Measurements from ENCODE around the gene GAB3. TPM values are rescaled to one million over a fixed set of nuclear protein-coding genes. Genes with fewer than 3 reads are reported as not detected.

The GAB3 gene
- total RNA-seq, 2 experiments from 2014 or later, result 20.0 to 26.6 TPM

GRCh38 chrX:154739952-154740465 lies 10.9 kb downstream of the GAB3 start:
- DNase-seq, result no peak
- Mint-ChIP-seq H3K9me3 (ENCODE audit: low read depth) (no peaks in the 10 kb centered on the region), H3K27me3 (no peaks in the 10 kb centered on the region), H3K36me3 (peaks cover 47% of the 10 kb centered on the region), H3K27ac (peak overlapping the region; percentile 77), H3K4me3 (peak overlapping the region; percentile 9), H3K4me1 (peaks cover 77% of the 10 kb centered on the region)
- ATAC-seq, result no peak
- CTCF ChIA-PET, result interaction anchor here (1.1 kb wide), 1 partner anchor 9 kb away, joined by 4 read pairs; no protein-coding TSS in a partner anchor

GRCh38 chrX:154738011-154738738 lies 12.7 kb downstream of the GAB3 start:
- H3K27ac Mint-ChIP-seq, result peak overlapping the region; percentile 99
- H3K4me3 Mint-ChIP-seq, result peak overlapping the region; percentile 49
- H3K9me3 Mint-ChIP-seq (ENCODE audit: low read depth), result no peaks in the 10 kb centered on the region
- peaks cover 85% of the 10 kb centered on the region for H3K4me1 Mint-ChIP-seq
- peak; percentile 55 for ATAC-seq
- CTCF ChIA-PET, result interaction anchor here (1.1 to 10.2 kb wide), 4 partner anchors 10 to 20 kb away, joined by 8 to 93 read pairs (median 18); partner anchors contain the start of gene GAB3
- peak; percentile 60 for DNase-seq
- no peaks in the 10 kb centered on the region for H3K27me3 Mint-ChIP-seq
- H3K36me3 Mint-ChIP-seq, result peaks cover 39% of the 10 kb centered on the region

- Mint-ChIP-seq H3K27me3 (no peaks in the 10 kb centered on the region), H3K36me3 (peaks cover 34% of the 10 kb centered on the region), H3K4me1 (peaks cover 88% of the 10 kb centered on the region), H3K9me3 (ENCODE audit: low read depth) (no peaks in the 10 kb centered on the region), H3K27ac (peak overlapping the region; percentile 99), H3K4me3 (peak overlapping the region; percentile 33)
- no peak for DNase-seq
- ATAC-seq, result no peak
- CTCF ChIA-PET, result interaction anchor here (2.0 to 10.2 kb wide), 3 partner anchors 12 to 19 kb away, joined by 11 to 93 read pairs (median 26); partner anchors contain the start of gene GAB3
Measured at GRCh38 chrX:154737136-154737535, 13.7 kb downstream of the GAB3 start.

- H3K4me3 Mint-ChIP-seq, result peak overlapping the region; percentile 74
- H3K9me3 Mint-ChIP-seq (ENCODE audit: low read depth), result no peaks in the 10 kb centered on the region
- CTCF ChIA-PET, result interaction anchor here (4.2 to 10.2 kb wide), 2 partner anchors 13 to 17 kb away, joined by 26 to 93 read pairs; partner anchors contain the start of gene GAB3
- ATAC-seq (no peak), DNase-seq (no peak)
- H3K27ac Mint-ChIP-seq, result peak overlapping the region; percentile 99
- H3K4me1 Mint-ChIP-seq, result peaks cover 90% of the 10 kb centered on the region
- H3K36me3 Mint-ChIP-seq, result peaks cover 35% of the 10 kb centered on the region
- H3K27me3 Mint-ChIP-seq, result no peaks in the 10 kb centered on the region
Measured at GRCh38 chrX:154735695-154736393, 15.0 kb downstream of the GAB3 start.

GRCh38 chrX:154734061-154734781 lies 16.7 kb downstream of the GAB3 start:
- peaks cover 95% of the 10 kb centered on the region for H3K4me1 Mint-ChIP-seq
- DNase-seq, result peak; percentile 63
- peak overlapping the region; percentile 74 for H3K4me3 Mint-ChIP-seq
- no peaks in the 10 kb centered on the region for H3K27me3 Mint-ChIP-seq
- peak; percentile 62 for ATAC-seq
- CTCF ChIA-PET, result interaction anchor here (0.7 to 10.2 kb wide), 5 partner anchors 9 to 72 kb away, joined by 3 to 93 read pairs (median 3); partner anchors contain the start of gene GAB3
- H3K27ac Mint-ChIP-seq, result peak overlapping the region; percentile 99
- H3K9me3 Mint-ChIP-seq (ENCODE audit: low read depth), result no peaks in the 10 kb centered on the region
- H3K36me3 Mint-ChIP-seq, result peaks cover 36% of the 10 kb centered on the region

- Mint-ChIP-seq H3K9me3 (ENCODE audit: low read depth) (no peaks in the 10 kb centered on the region), H3K27ac (peak overlapping the region; percentile 99), H3K4me3 (peak overlapping the region; percentile 74), H3K36me3 (peaks cover 39% of the 10 kb centered on the region), H3K27me3 (no peaks in the 10 kb centered on the region), H3K4me1 (peaks cover 96% of the 10 kb centered on the region)
- DNase-seq (no peak), ATAC-seq (peak; percentile 15)
- CTCF ChIA-PET, result interaction anchor here (10.2 kb wide), 1 partner anchor 16 kb away, joined by 93 read pairs; the partner anchor contains the start of gene GAB3
Measured at GRCh38 chrX:154733066-154733425, 17.8 kb downstream of the GAB3 start.

- Mint-ChIP-seq H3K4me3 (peak overlapping the region; percentile 74), H3K9me3 (ENCODE audit: low read depth) (no peaks in the 10 kb centered on the region), H3K4me1 (peaks cover 98% of the 10 kb centered on the region), H3K36me3 (peaks cover 38% of the 10 kb centered on the region), H3K27ac (peak overlapping the region; percentile 99), H3K27me3 (no peaks in the 10 kb centered on the region)
- peak; percentile 63 for DNase-seq
- CTCF ChIA-PET, result interaction anchor here (1.1 to 10.2 kb wide), 5 partner anchors 10 to 20 kb away, joined by 3 to 93 read pairs (median 4); partner anchors contain the start of gene GAB3
- ATAC-seq, result peak; percentile 16
Measured at GRCh38 chrX:154732421-154733065, 18.3 kb downstream of the GAB3 start.

GRCh38 chrX:154731881-154732280 lies 19.0 kb downstream of the GAB3 start:
- ATAC-seq (peak; percentile 27), DNase-seq (no peak)
- no peaks in the 10 kb centered on the region for H3K9me3 Mint-ChIP-seq (ENCODE audit: low read depth)
- H3K4me1 Mint-ChIP-seq, result peaks cover 98% of the 10 kb centered on the region
- peak overlapping the region; percentile 65 for H3K4me3 Mint-ChIP-seq
- peaks cover 38% of the 10 kb centered on the region for H3K36me3 Mint-ChIP-seq
- CTCF ChIA-PET, result interaction anchor here (1.1 to 10.2 kb wide), 5 partner anchors 11 to 19 kb away, joined by 3 to 93 read pairs (median 4); partner anchors contain the start of gene GAB3
- H3K27me3 Mint-ChIP-seq, result no peaks in the 10 kb centered on the region
- H3K27ac Mint-ChIP-seq, result peak overlapping the region; percentile 99

- Mint-ChIP-seq H3K27me3 (no peaks in the 10 kb centered on the region), H3K27ac (peak overlapping the region; percentile 99), H3K4me1 (peaks cover 98% of the 10 kb centered on the region), H3K9me3 (ENCODE audit: low read depth) (no peaks in the 10 kb centered on the region), H3K36me3 (peaks cover 37% of the 10 kb centered on the region), H3K4me3 (peak overlapping the region; percentile 65)
- ATAC-seq, result peak; percentile 38
- CTCF ChIA-PET, result interaction anchor here (1.2 to 10.2 kb wide), 4 partner anchors 10 to 18 kb away, joined by 3 to 93 read pairs (median 5); partner anchors contain the start of gene GAB3
- peak; percentile 68 for DNase-seq
Measured at GRCh38 chrX:154731184-154731583, 19.7 kb downstream of the GAB3 start.

- Mint-ChIP-seq H3K27me3 (no peaks in the 10 kb centered on the region), H3K27ac (peak overlapping the region; percentile 99), H3K4me3 (no peak overlapping the region), H3K9me3 (ENCODE audit: low read depth) (no peaks in the 10 kb centered on the region), H3K36me3 (peaks cover 34% of the 10 kb centered on the region), H3K4me1 (peaks cover 98% of the 10 kb centered on the region)
- CTCF ChIA-PET, result interaction anchor here (1.3 to 10.2 kb wide), 4 partner anchors 11 to 29 kb away, joined by 3 to 93 read pairs (median 8); partner anchors contain the start of gene GAB3
- no peak for DNase-seq
- ATAC-seq, result no peak
Measured at GRCh38 chrX:154730253-154730891, 20.5 kb downstream of the GAB3 start.

- no peak overlapping the region for H3K4me3 Mint-ChIP-seq
- H3K27me3 Mint-ChIP-seq, result no peaks in the 10 kb centered on the region
- DNase-seq (no peak), ATAC-seq (no peak)
- H3K4me1 Mint-ChIP-seq, result peaks cover 100% of the 10 kb centered on the region
- peak overlapping the region; percentile 99 for H3K27ac Mint-ChIP-seq
- H3K36me3 Mint-ChIP-seq, result peaks cover 34% of the 10 kb centered on the region
- H3K9me3 Mint-ChIP-seq (ENCODE audit: low read depth), result no peaks in the 10 kb centered on the region
- CTCF ChIA-PET, result interaction anchor here (1.3 to 10.2 kb wide), 4 partner anchors 10 to 30 kb away, joined by 3 to 93 read pairs (median 8); partner anchors contain the start of gene GAB3
Measured at GRCh38 chrX:154729439-154729838, 21.4 kb downstream of the GAB3 start.

All from activated CD8-positive, alpha-beta memory T cell treated with anti-CD3 and anti-CD28 coated beads, Interleukin-2, amount 10 ng/mL, durations not matched to agents 7 days and 5 days (primary cell).